GM23338 (cell line): ENCODE results near the gene SIGLEC12.

Source experiments
- CREB1 ChIP-seq: fragments of 250-450 bp; sonication (Bioruptor Pico); IDR thresholded peaks from 2 replicates; pipeline ENCODE4 v1.5.0; 2020; ENCODE audit warnings: low read depth, mild to moderate bottlenecking, moderate library complexity
- EZH2 ChIP-seq: fragments of 200-600 bp; sonication (generic); IDR thresholded peaks from one replicate; pipeline ENCODE4 v1.8.0; 2017; ENCODE audit warnings: antibody characterized with exemption, mild to moderate bottlenecking, low read depth; ENCODE audit not compliant: unreplicated experiment
- EZH2phosphoT487 ChIP-seq: fragments of 200-600 bp; sonication (generic); IDR thresholded peaks from one replicate; pipeline ENCODE4 v1.8.1; 2018; ENCODE audit warnings: antibody characterized with exemption; ENCODE audit not compliant: unreplicated experiment
- JUNB ChIP-seq: IDR thresholded peaks from one replicate; pipeline ENCODE4 v1.6.1; 2016; ENCODE audit warnings: antibody characterized with exemption; ENCODE audit not compliant: unreplicated experiment
- POLR2AphosphoS5 ChIP-seq: IDR thresholded peaks from 2 replicates; pipeline ENCODE4 v1.6.1; 2016; ENCODE audit warnings: antibody characterized with exemption, low read depth
- TF ChIP-seq, protein P1 (sequence below), 2 experiments: fragments of 200-600 bp in 1 of 2; sonication (generic) in 1 of 2; conservative IDR thresholded peaks; 2 replicates each; pipeline versions ENCODE4 v1.5.1 to v1.6.1; 2016 to 2017; ENCODE audit warnings: antibody characterized with exemption in 2 of 2, low read depth in 2 of 2, mild to moderate bottlenecking in 2 of 2, moderate library complexity in 1 of 2
- TF ChIP-seq, protein P2 (sequence below): IDR thresholded peaks from one replicate; pipeline ENCODE4 v1.6.1; 2018; ENCODE audit warnings: antibody characterized with exemption; ENCODE audit not compliant: unreplicated experiment

DNA sequence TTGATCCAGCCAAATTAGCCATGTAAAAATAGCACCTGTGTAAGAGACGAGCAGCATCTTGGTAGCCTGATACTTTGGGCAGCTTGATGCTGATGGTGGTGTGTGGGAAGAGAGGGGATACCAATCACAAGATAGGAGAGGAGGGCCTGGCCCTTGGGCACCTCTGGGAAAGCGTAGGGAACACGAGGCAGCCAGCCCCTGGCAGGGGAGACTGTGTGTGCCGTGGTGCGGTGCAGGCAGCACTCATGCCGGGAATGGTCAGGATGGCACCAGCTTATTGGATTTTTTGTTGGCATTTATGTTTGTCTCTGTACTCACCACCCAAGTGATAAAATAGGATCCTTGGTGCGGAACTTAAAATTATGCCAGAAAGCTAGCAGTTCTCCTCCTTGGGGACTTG lies 53.6 kb downstream of the SIGLEC12 start:
- TF ChIP-seq, protein P1, sequence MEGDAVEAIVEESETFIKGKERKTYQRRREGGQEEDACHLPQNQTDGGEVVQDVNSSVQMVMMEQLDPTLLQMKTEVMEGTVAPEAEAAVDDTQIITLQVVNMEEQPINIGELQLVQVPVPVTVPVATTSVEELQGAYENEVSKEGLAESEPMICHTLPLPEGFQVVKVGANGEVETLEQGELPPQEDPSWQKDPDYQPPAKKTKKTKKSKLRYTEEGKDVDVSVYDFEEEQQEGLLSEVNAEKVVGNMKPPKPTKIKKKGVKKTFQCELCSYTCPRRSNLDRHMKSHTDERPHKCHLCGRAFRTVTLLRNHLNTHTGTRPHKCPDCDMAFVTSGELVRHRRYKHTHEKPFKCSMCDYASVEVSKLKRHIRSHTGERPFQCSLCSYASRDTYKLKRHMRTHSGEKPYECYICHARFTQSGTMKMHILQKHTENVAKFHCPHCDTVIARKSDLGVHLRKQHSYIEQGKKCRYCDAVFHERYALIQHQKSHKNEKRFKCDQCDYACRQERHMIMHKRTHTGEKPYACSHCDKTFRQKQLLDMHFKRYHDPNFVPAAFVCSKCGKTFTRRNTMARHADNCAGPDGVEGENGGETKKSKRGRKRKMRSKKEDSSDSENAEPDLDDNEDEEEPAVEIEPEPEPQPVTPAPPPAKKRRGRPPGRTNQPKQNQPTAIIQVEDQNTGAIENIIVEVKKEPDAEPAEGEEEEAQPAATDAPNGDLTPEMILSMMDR (conservative IDR thresholded peaks at IDR 0.05; ENCODE audit: low read depth in 2 of 2) = no peak
- TF ChIP-seq CREB1 = no peak
- TF ChIP-seq JUNB = no peak
- no peak for TF ChIP-seq POLR2AphosphoS5
- no peak for TF ChIP-seq EZH2
- TF ChIP-seq EZH2phosphoT487 = no peak
- TF ChIP-seq, protein P2, sequence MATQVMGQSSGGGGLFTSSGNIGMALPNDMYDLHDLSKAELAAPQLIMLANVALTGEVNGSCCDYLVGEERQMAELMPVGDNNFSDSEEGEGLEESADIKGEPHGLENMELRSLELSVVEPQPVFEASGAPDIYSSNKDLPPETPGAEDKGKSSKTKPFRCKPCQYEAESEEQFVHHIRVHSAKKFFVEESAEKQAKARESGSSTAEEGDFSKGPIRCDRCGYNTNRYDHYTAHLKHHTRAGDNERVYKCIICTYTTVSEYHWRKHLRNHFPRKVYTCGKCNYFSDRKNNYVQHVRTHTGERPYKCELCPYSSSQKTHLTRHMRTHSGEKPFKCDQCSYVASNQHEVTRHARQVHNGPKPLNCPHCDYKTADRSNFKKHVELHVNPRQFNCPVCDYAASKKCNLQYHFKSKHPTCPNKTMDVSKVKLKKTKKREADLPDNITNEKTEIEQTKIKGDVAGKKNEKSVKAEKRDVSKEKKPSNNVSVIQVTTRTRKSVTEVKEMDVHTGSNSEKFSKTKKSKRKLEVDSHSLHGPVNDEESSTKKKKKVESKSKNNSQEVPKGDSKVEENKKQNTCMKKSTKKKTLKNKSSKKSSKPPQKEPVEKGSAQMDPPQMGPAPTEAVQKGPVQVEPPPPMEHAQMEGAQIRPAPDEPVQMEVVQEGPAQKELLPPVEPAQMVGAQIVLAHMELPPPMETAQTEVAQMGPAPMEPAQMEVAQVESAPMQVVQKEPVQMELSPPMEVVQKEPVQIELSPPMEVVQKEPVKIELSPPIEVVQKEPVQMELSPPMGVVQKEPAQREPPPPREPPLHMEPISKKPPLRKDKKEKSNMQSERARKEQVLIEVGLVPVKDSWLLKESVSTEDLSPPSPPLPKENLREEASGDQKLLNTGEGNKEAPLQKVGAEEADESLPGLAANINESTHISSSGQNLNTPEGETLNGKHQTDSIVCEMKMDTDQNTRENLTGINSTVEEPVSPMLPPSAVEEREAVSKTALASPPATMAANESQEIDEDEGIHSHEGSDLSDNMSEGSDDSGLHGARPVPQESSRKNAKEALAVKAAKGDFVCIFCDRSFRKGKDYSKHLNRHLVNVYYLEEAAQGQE = no peak
